ENCODE data around the gene TIMM23B.
A peak's percentile ranks its signal among the peaks of the same experiment; 100 is the strongest.
"Not testable (repeated sequence)": the region's sequence is repeated elsewhere in the genome, so short reads cannot be mapped to it uniquely, and the experiment has no call there.

TIMM23B gene

DNA sequence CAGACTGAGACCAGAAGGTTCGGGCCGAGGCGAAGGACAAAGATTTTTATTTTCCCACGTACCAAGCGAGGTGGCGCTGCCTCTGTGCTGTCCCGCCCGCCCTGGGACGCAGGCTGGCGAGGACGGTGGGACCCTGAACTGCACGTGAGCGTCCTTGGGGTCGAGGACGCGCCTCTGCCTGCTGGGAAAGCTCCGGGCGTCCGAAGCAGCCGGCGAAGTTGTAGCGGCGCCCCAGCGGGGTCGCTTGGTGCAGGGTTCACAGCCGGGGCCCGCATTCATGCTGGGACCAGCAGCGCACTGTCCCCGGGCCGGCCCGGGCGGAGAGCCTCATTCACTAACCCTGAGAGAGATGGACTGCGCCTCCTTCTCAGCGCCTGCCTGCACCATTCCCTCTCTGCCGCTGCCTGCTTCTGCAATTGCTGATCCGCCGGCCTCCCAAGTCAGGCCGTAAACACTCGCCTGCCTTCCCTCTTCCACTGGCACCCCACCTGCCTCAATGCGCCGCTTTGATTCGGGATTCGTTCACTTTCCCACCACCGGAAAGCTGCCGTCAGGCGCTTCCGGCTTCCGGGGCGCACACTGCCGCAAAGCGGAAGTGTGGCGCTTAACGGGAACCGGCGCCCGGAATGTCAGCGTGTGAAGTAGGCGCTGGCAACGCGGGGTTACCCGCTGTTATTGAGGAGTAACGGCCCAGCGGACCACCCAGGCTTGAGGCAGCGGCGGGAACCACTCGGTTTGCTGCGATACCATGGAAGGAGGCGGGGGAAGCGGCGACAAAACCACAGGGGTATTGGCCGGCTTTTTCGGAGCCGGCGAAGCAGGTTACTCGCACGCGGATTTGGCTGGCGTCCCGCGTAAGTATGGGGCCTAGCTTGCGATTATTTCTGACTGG is at the start of gene TIMM23B, which contains the start of gene PARG:
TSS of gene TIMM23B (plus strand) at position 607 of the 892 bp plus-strand sequence. CDS start at position 749, 142 bp downstream.
TSS of gene PARG (minus strand) at position 581 of the 892 bp plus-strand sequence. CDS start at position 279, 302 bp downstream.
- DNase-seq: peak; percentile 85

DNA sequence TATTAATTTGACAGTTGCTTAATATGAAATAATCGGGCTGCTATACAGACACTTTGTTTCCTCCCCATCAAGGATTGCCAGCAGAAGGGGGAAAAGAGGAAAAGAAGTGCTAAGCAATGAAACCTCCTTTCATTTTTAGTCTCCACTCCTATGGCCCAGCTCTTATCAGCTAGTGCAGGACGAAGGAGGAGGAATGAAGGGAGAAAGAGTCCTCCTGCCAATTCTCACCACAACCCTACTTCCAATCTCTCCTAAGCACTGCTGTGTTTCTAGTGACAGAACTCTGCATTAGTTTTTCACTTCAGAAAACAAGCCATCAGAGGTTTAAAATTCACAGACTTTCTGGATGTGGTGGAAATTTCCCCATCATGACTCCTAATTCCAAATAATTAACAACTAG is 41.9 kb upstream of the TIMM23B start:
- DNase-seq: not testable (repeated sequence)

DNA sequence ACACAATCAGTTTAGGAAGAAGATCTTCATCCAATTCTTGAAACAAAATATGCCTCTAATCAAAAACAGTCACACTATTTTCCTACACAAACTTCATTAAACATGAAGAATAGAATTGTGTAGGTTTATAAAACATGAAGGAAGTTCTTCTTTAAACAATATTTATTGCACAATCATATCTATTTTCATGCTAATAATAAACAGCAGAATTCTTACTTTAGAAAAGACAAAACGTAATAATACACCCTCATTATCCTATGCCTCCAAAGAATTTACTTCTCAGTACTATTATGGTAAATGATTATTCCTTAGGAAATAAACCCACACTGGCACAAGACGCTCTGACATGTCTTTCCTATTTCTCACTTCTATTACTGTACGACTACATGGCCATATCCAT is 41.4 kb upstream of the TIMM23B start:
- not testable (repeated sequence) for DNase-seq

DNA sequence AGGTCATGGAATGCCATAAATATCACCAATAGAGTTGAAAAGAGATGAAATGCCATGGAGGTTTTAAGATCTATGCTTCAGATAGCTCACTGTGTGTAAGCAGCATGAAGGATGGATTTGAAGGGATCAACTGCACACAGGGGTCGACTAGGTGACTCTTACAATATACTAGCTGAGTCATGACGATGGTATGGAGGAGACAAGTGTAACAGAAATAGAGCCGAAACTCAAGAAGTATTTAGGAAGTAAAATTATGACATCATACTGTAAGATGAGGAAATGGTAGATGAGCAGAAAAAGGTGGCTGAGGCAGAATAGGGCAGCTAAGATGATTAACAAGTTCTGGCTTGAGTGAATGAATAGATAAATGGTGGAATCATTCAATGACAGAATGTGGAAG is 38.0 kb upstream of the TIMM23B start:
- peak; percentile 23 for DNase-seq

DNA sequence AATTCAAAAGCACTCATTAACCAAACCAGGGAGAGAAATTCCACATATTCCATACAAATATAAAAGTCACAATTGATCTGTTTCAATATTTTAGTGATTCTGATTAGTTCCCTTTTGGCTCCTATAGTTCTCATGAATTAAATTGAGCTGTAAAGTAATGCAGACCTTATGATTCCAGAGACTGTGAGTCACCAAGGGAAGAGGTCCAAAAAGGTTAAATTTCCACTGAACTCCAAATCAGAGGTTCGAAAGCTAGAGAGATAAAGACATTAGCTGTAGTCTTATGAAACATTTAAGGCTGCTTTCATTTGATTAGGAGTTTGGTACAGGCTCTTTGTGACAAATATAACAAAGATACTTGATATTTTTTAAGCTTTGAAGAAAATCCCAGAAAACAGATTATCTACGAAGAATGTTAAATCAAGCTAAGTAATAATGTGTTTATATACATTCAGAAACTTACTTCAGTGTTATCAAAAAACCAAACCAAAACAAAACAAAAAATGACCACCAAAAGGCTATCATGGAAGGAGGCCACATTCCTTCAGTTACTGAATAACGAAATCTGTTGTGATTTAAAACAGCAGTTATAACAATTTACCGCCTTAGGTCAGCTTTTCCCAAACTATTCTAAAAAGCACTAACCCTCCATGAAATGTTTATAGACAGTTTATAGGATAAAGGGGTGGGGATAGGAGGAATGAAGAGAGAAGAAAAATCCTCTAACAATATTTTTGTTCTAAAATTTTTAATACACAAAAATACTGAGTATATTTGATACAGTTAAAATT is 33.4 kb upstream of the TIMM23B start:
- not testable (repeated sequence) for DNase-seq

GRCh38 chr10:49910295-49910694 is 31.6 kb upstream of the TIMM23B start:
- DNase-seq: not testable (repeated sequence)

DNA sequence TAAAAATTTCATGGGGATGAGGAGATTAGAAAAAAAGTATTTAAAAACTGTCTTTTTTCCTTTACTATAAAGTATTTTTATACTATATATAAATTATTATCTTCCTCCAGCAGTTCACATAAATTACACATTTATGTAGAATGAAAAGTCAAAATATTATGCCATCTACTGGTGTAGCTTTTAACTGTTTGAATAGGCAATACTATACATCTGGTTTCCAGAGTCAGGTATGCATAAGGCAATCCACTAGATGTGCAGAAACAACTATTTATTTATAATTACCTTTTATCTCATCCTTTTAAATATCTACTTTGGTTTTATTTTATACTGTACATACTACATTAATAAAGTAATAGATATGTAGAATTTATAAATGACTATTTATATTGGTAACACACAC is 25.4 kb upstream of the TIMM23B start:
- not testable (repeated sequence) for DNase-seq

DNA sequence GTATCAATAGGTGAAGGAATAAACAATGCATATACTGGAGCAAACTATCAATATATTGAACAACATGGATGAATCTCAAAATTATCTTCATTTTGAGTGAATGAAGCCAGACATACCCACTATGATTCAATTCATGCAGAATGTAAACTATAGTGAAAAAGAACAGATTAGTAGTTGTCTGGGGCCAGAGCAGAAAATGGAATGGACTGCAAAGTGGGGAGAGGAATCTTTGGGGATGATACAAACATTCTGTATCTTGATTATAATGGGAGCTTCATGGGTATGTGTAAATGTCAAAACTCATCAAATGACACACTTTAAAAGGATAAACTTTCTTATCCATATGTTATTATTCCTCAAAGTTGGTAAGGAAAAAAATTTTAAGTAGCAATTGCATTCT is 23.9 kb upstream of the TIMM23B start:
- DNase-seq: not testable (repeated sequence)

GRCh38 chr10:49922041-49922440 is 19.8 kb upstream of the TIMM23B start:
- DNase-seq: not testable (repeated sequence)

GRCh38 chr10:49923572-49923971 is 18.3 kb upstream of the TIMM23B start:
- DNase-seq: not testable (repeated sequence)

GRCh38 chr10:49931276-49931675 is 10.6 kb upstream of the TIMM23B start:
- DNase-seq: not testable (repeated sequence)

- not testable (repeated sequence) for DNase-seq
Observed at GRCh38 chr10:49931959-49932728, 9.7 kb upstream of the TIMM23B start.

DNA sequence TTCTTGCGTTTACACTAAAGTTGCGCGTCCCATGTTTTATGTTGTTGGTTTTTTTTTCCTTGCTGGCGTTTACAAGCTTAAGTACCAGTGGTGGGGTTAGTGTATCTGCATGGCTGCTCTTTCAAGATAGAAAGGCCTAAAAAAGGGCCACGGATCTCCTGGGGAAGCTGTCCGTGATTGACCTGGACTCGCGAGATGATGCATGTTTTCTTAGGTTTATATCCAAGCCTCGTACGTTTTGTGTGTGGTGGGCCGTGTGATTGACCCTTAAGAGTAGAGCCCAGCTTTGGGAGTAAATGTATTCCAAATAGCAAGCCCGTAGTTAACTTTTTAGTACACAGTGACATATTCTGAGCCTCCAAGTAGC is 469 bp downstream of the TIMM23B start:
- DNase-seq: peak; percentile 7

DNA sequence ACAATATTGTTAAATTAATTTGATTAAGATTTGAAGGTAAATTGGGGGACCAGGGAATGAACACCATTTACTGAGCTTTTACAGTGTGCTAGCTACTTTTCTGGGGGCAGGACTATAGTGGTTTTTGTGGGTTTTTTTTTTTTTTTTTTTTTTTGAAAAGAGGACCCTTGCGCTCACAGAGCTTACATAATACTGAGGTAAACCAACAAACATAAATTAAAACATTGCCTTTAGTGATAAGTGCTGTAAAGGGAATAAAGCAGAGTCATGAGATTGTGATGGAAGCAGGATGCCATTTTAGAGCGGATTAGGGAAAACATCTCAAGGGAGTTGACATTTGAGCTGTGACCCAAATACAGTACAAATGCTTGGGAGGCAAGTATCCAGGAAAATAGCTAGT is 1.8 kb downstream of the TIMM23B start:
- DNase-seq: not testable (repeated sequence)

DNA sequence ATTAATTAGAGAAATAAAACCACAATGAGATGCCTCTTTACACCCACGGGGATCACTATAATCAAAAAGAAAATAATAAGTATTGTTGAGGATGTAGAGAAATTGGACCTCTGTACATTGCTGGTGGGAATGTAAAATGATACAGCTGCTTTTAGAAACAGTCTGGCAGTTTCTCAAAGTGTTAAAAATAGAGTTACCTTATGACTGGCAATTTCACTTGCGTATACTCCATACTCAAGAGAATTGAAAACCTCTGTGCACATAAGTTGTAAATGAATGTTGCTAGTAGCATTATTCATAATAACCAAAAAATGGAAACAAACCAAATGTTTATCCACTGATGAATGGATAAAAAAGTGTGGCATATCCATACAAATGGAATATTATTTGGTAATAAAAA is 6.3 kb downstream of the TIMM23B start:
- DNase-seq: not testable (repeated sequence)

DNA sequence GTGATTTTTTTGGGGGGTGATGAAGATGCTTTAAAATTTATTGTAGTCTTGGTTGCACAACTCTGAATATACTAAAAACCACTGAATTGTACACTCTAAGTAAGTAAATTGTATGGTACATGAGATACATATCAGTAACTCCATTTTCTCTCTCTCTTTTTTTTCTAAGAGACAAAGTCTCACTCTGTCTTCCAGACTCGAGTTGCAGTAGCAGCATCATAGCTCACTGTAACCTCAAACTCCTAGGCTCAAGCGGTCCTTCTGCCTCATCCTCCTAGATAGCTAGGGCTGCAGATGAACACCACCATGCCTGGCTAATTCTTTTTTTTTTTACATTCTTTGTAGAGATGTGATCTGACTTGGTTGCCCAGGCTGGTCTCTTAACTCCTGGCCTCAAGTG is 6.9 kb downstream of the TIMM23B start:
- not testable (repeated sequence) for DNase-seq

- DNase-seq: not testable (repeated sequence)
Observed at GRCh38 chr10:49952006-49952405, 10.2 kb downstream of the TIMM23B start.

- peak; percentile 7 for DNase-seq
Observed at GRCh38 chr10:49953122-49953521, 11.3 kb downstream of the TIMM23B start.

GRCh38 chr10:49970331-49970857 is 28.5 kb downstream of the TIMM23B start:
- not testable (repeated sequence) for DNase-seq

GRCh38 chr10:49971466-49971865 is 29.6 kb downstream of the TIMM23B start:
- not testable (repeated sequence) for DNase-seq

GRCh38 chr10:49972094-49972493 is 30.2 kb downstream of the TIMM23B start:
- DNase-seq: not testable (repeated sequence)

GRCh38 chr10:49977756-49978155 is 35.9 kb downstream of the TIMM23B start:
- not testable (repeated sequence) for DNase-seq

Data from EL (cell line).